Brain microvascular endothelial cell (primary cell): ENCODE data around the gene MED1.

ENCODE experiments used
- DNase-seq: peaks from one replicate; pipeline ENCODE4 v3.0.0-alpha.2; 2020
- H3K27ac ChIP-seq: fragments of 250-450 bp; sonication (Bioruptor Pico); 2 replicates; pipeline ENCODE4 v1.5.1; 2020; ENCODE audit warnings: mild to moderate bottlenecking, moderate library complexity
- H3K27me3 ChIP-seq: fragments of 250-450 bp; sonication (Bioruptor Pico); replicated peaks from 2 replicates; pipeline ENCODE4 v1.5.1; 2020; ENCODE audit warnings: mild to moderate bottlenecking
- H3K36me3 ChIP-seq: fragments of 250-450 bp; sonication (Bioruptor Pico); replicated peaks from 2 replicates; pipeline ENCODE4 v1.5.1; 2020; ENCODE audit warnings: mild to moderate bottlenecking
- H3K4me3 ChIP-seq: 2 replicates; pipeline ENCODE4 v1.5.1; 2011; ENCODE audit warnings: low read depth, mild to moderate bottlenecking, control low read depth, low read length, moderate library complexity
- CTCF ChIP-seq: IDR thresholded peaks from 2 replicates; pipeline ENCODE4 v1.5.1; 2011; ENCODE audit warnings: low read depth, mild to moderate bottlenecking, moderate library complexity, low read length, control low read depth, inconsistent platforms; ENCODE audit errors: missing control alignments
- in situ Hi-C: cut with HindIII; loops from 2 replicates; pipeline ENCODE4 v1.10.0; 2017; ENCODE audit warnings: low sequenced_read_pairs, low pct_ligation_motif_present

Gene MED1

GRCh38 chr17:39400547-39401411, 50.3 kb downstream of the MED1 start:
- Histone ChIP-seq H3K4me3 (peak overlapping the region; percentile 91), H3K27me3 (no peaks in the 10 kb centered on the region), H3K27ac (peak overlapping the region; percentile 88), H3K36me3 (no peaks in the 10 kb centered on the region)
- peak; percentile 0 for DNase-seq
- in situ Hi-C loops: no loop called here
- TF ChIP-seq CTCF: no peak

GRCh38 chr17:39399791-39400190, 51.3 kb downstream of the MED1 start:
- TF ChIP-seq CTCF: no peak
- no peaks in the 10 kb centered on the region for H3K36me3 ChIP-seq
- no peak overlapping the region for H3K4me3 ChIP-seq
- H3K27ac ChIP-seq: no peak overlapping the region
- no peak for DNase-seq
- no peaks in the 10 kb centered on the region for H3K27me3 ChIP-seq
- in situ Hi-C loops: no loop called here

DNA sequence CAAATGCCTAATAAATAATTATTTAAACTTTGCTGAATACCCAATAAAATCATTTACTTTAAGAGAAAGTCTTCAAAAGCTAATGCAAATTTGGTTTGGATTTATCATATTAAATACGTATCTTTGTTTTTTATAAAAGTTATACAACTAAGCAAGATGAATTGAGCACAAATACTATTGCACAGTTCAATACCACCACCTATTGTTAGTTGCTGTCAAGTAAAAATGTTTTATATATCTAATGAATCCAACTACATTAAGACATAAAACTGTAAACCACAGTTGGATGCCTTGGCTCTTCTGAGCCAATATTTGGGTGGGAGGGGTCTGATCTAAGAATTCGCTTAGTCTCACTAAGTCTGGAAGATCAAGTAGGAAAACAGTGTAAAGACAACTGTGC, 57.3 kb downstream of the MED1 start:
- in situ Hi-C loops: no loop called here
- Histone ChIP-seq H3K27ac (no peak overlapping the region), H3K36me3 (no peaks in the 10 kb centered on the region), H3K4me3 (no peak overlapping the region), H3K27me3 (no peaks in the 10 kb centered on the region)
- TF ChIP-seq CTCF: no peak
- DNase-seq: no peak

GRCh38 chr17:39391448-39391847, 59.6 kb downstream of the MED1 start:
- no peak overlapping the region for H3K4me3 ChIP-seq
- no peak overlapping the region for H3K27ac ChIP-seq
- TF ChIP-seq CTCF: no peak
- in situ Hi-C loops: no loop called here
- no peak for DNase-seq
- no peaks in the 10 kb centered on the region for H3K27me3 ChIP-seq
- no peaks in the 10 kb centered on the region for H3K36me3 ChIP-seq

GRCh38 chr17:39385040-39385439, 66.0 kb downstream of the MED1 start:
- TF ChIP-seq CTCF: no peak
- DNase-seq: no peak
- Histone ChIP-seq H3K27ac (no peak overlapping the region), H3K27me3 (no peaks in the 10 kb centered on the region), H3K36me3 (no peaks in the 10 kb centered on the region), H3K4me3 (no peak overlapping the region)
- in situ Hi-C loops: no loop called here

GRCh38 chr17:39380144-39380543, 70.9 kb downstream of the MED1 start:
- H3K36me3 ChIP-seq: no peaks in the 10 kb centered on the region
- H3K4me3 ChIP-seq: no peak overlapping the region
- in situ Hi-C loops: no loop called here
- TF ChIP-seq CTCF: no peak
- no peaks in the 10 kb centered on the region for H3K27me3 ChIP-seq
- H3K27ac ChIP-seq: no peak overlapping the region
- no peak for DNase-seq
